Neural crest cell (in vitro differentiated cells): Measurements from ENCODE around the gene RANBP6. TPM values are rescaled to one million over a fixed set of nuclear protein-coding genes. Genes with fewer than 3 reads are reported as not detected.

Experiments used
- DNase-seq: peaks from one replicate; pipeline ENCODE4 v3.0.0; 2021; ENCODE audit warnings: low read depth, mixed read lengths, low spot score
- H3K27ac Mint-ChIP-seq: one replicate; pipeline ENCODE4 v1.8.0; 2021; ENCODE audit warnings: mild to moderate bottlenecking, mixed read lengths; ENCODE audit not compliant: unreplicated experiment
- H3K27me3 Mint-ChIP-seq: 2 replicates; pipeline ENCODE4 v1.8.0; 2021; ENCODE audit warnings: low read depth, mild to moderate bottlenecking, mixed read lengths
- H3K36me3 Mint-ChIP-seq: 2 replicates; pipeline ENCODE4 v1.8.0; 2021; ENCODE audit warnings: low read depth, mild to moderate bottlenecking, mixed read lengths
- H3K4me1 Mint-ChIP-seq: 2 replicates; pipeline ENCODE4 v1.8.0; 2021; ENCODE audit warnings: mixed read lengths
- H3K4me3 Mint-ChIP-seq: one replicate; pipeline ENCODE4 v1.8.0; 2021; ENCODE audit warnings: mild to moderate bottlenecking, mixed read lengths
- H3K9me3 Mint-ChIP-seq: 2 replicates; pipeline ENCODE4 v1.8.0; 2021; ENCODE audit warnings: mixed read lengths
- CTCF ChIP-seq: fragments of 200-600 bp; sonication (generic); conservative IDR thresholded peaks from 2 replicates; pipeline ENCODE4 v1.5.0; 2021; ENCODE audit warnings: antibody characterized with exemption, mild to moderate bottlenecking
- total RNA-seq: library from RNA; stranded (reverse); gene quantifications from 2 replicates; pipeline ENCODE4 v1.2.1, GENCODE V29; 2021

RANBP6 gene
- total RNA-seq, 1 donor from 2014 or later, result 25.6 TPM

- no peak overlapping the region for H3K27ac Mint-ChIP-seq
- H3K36me3 Mint-ChIP-seq, result peaks cover 5% of the 10 kb centered on the region
- no peak for TF ChIP-seq CTCF
- H3K4me1 Mint-ChIP-seq, result no peaks in the 10 kb centered on the region
- H3K9me3 Mint-ChIP-seq, result no peaks in the 10 kb centered on the region
- no peaks in the 10 kb centered on the region for H3K27me3 Mint-ChIP-seq
- no peak overlapping the region for H3K4me3 Mint-ChIP-seq
- no peak for DNase-seq
These were observed 27.2 kb downstream of the RANBP6 start for GRCh38 chr9:5988265-5988664.

DNA sequence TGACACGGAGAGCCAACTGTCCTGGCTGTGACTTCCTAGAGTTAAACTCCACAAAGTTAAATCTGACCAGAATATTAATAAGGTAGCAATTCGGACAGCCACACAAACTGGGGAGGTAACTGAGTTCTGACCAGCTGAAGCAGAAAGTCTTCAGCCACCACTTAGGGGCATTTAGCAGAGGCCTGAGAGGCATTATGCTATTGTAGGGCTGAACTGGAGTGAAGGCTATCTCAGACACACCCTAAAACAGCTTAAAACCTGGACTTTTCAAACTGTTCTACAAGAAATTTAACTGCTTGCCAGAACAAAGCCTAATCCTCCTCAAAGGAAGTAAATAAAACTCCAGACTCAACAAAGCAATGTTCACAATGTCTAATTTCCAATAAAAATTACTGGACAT is 32.4 kb downstream of the RANBP6 start:
- Mint-ChIP-seq H3K4me3 (no peak overlapping the region), H3K9me3 (no peaks in the 10 kb centered on the region), H3K27me3 (no peaks in the 10 kb centered on the region), H3K27ac (no peak overlapping the region), H3K36me3 (peaks cover 8% of the 10 kb centered on the region), H3K4me1 (no peaks in the 10 kb centered on the region)
- DNase-seq, result no peak
- no peak for TF ChIP-seq CTCF

DNA sequence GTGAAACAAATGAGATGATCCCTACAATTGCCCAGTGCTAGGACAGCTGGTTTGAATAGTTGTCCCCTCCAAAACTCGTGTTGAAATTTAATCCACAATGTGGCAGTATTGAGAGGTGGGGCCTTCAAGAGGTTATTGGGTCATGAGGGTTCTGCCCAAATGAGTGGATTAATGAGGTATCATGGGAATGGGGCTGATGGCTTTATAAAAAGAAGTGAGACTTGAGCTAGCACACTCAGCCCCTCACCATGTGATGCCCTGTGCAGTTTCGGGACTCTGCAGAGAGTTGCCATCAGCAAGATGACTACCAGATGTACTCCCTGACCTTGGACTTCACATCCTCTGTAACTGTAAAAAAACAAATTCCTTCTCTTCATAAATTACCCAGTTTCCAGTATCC is 33.1 kb downstream of the RANBP6 start:
- H3K4me3 Mint-ChIP-seq, result no peak overlapping the region
- no peak for DNase-seq
- no peaks in the 10 kb centered on the region for H3K9me3 Mint-ChIP-seq
- no peaks in the 10 kb centered on the region for H3K27me3 Mint-ChIP-seq
- peak overlapping the region; percentile 27 for H3K27ac Mint-ChIP-seq
- no peak for TF ChIP-seq CTCF
- peaks cover 8% of the 10 kb centered on the region for H3K36me3 Mint-ChIP-seq
- no peaks in the 10 kb centered on the region for H3K4me1 Mint-ChIP-seq

- H3K27me3 Mint-ChIP-seq, result no peaks in the 10 kb centered on the region
- no peak overlapping the region for H3K27ac Mint-ChIP-seq
- DNase-seq, result no peak
- H3K9me3 Mint-ChIP-seq, result peaks cover 4% of the 10 kb centered on the region
- peaks cover 31% of the 10 kb centered on the region for H3K36me3 Mint-ChIP-seq
- no peak for TF ChIP-seq CTCF
- no peaks in the 10 kb centered on the region for H3K4me1 Mint-ChIP-seq
- no peak overlapping the region for H3K4me3 Mint-ChIP-seq
These were observed 36.9 kb downstream of the RANBP6 start for GRCh38 chr9:5978523-5978922.

DNA sequence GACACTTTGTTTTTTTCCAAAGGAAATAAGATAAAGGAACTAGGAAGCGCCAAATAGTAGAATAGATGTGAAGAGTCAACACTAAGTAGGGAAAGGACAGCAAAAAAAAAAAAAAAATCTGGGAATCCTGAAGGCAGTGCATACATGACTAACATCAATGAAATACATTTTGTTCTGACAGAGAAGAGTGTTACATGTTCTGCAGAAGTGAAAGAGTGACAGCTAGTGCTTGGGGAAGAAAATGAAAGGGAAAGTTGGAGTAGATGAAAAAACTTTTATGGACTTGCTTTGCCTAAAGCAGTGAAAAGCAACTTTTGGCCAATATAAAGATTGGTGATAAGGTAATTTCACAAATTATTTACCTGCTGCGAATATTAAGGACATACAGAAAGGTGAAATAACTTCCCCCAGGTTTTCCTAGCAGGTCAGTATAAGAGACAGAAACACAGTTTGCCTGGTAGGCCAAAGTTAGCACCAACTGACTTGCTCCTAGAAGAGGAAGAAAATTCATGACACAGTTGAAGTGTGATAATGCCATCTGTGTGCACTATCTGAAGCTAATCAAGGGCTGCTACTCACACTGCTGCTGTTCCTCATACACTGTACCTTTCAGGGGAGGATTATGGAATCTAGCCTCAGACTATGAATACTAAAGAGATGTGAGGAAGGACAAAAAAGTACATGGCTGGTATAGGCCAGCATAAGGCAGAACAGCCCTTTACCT is 38.6 kb downstream of the RANBP6 start:
- no peak overlapping the region for H3K27ac Mint-ChIP-seq
- TF ChIP-seq CTCF, result no peak
- H3K4me3 Mint-ChIP-seq, result no peak overlapping the region
- H3K27me3 Mint-ChIP-seq, result no peaks in the 10 kb centered on the region
- H3K4me1 Mint-ChIP-seq, result no peaks in the 10 kb centered on the region
- peaks cover 35% of the 10 kb centered on the region for H3K36me3 Mint-ChIP-seq
- H3K9me3 Mint-ChIP-seq, result peaks cover 4% of the 10 kb centered on the region
- DNase-seq, result no peak
